OCI-LY3 (cell line): ENCODE results near the gene PIGM.

Experiments used
- EZH2phosphoT487 ChIP-seq: fragments of 200-600 bp; shearing (Covaris generic); IDR thresholded peaks from 2 replicates; pipeline ENCODE4 v1.6.1; 2018; ENCODE audit warnings: antibody characterized with exemption, mixed run types, low read depth
- TF ChIP-seq, protein P1 (sequence below): fragments of 200-600, 300-600 bp; sonication (generic); IDR thresholded peaks from 2 replicates; pipeline ENCODE4 v1.5.1; 2014; ENCODE audit warnings: antibody characterized with exemption, low read length, low read depth

DNA sequence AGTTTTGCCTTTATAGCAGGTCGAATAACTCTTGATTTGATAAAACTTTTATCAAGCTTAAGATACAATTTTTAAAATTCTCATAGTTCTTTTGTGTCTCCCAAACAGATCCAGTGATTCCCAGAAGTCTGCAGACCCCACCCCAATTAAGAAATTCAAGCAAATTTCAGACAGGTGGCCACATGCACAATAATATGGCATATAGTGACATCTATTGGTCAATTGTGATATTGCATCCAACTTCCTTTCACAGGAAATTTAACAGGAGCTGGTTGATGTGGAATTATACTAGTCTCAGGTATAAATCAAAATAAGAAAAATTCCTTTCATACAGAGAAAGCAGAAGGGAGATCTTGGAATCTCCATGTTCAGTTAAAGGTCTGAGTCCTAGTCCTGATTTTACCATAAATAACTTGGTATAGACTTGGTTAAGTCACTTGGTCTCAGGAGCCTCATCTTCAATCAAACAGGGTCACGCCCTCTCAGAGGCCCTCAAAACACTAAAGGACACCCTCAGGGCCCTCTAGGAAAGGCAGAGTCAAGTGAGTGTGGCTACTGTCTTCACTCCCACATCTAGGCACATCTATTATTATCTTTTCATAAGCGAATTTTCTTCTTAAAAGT lies 24.1 kb downstream of the PIGM start:
- TF ChIP-seq, protein P1, sequence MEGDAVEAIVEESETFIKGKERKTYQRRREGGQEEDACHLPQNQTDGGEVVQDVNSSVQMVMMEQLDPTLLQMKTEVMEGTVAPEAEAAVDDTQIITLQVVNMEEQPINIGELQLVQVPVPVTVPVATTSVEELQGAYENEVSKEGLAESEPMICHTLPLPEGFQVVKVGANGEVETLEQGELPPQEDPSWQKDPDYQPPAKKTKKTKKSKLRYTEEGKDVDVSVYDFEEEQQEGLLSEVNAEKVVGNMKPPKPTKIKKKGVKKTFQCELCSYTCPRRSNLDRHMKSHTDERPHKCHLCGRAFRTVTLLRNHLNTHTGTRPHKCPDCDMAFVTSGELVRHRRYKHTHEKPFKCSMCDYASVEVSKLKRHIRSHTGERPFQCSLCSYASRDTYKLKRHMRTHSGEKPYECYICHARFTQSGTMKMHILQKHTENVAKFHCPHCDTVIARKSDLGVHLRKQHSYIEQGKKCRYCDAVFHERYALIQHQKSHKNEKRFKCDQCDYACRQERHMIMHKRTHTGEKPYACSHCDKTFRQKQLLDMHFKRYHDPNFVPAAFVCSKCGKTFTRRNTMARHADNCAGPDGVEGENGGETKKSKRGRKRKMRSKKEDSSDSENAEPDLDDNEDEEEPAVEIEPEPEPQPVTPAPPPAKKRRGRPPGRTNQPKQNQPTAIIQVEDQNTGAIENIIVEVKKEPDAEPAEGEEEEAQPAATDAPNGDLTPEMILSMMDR = peak; percentile 98
- TF ChIP-seq EZH2phosphoT487 = no peak
